ENCODE data around the gene CDH4. TPM values are rescaled to one million over a fixed set of nuclear protein-coding genes. Genes with fewer than 3 reads are reported as not detected.

Gene CDH4
- total and polyA plus RNA-seq, 2 of the 13 experiments (the other 11 are each of a cell fraction or from before 2014, with no cell fraction given): not detected

DNA sequence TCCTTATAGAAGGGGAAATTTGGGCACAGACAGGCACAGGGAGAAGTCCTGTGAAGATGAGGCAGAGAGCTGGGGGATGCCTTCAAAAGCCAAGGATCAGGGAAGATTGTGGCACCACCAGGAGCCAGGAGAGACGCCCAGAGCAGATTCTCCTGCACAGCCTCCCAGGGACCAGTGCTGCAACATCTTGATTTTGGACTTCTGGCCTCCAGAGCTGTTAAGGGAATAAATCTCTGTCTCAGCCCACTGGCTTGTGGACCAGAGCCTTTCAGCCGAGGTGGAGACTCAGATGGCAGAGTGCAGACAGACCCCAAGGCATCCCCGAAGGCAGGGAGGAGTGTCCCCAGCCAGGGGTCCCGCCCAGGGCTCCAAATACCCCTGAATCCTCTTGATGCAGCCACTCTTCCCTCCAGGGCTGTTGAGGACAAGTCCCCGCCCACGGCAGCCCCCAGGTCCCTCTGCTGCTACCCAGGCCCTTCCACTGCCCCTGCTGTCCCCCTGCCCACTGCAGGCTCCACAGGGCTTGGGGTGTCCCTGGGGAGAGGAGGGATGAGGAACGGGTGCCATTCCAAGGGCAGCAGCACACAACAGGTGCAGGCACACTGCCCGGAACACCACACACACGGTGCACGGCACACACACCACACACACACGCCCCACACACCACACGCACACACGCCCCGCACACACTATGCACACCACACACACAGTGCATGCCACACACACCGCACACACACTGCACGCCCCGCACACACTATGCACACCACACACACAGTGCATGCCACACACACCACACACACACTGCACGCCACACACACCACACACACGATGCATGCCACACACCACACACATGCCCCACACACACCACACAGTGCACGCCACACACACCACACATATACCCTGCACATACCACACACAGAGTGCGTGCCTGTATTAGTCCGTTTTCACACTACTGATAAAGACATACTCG, 502.2 kb downstream of the CDH4 start:
- ChIA-PET POLR2A (no interaction called here), CTCF (ENCODE audit: low intra/inter-chr PET ratio, low total read pairs) (no interaction called here)
- peaks cover 13 to 52% of the 10 kb centered on the region in 2 experiments for H3K27me3 ChIP-seq (ENCODE audit: control insufficient read depth in 1 of 2, insufficient read depth in 2 of 2, low read length in 2 of 2)
- no peaks in the 10 kb centered on the region for H3K36me3 ChIP-seq (replicated peaks in 1 of 2; ENCODE audit: control insufficient read depth in 1 of 2, insufficient read depth in 2 of 2, low read length in 2 of 2)
- H2AFZ ChIP-seq (ENCODE audit: low read length): no peak overlapping the region
- H3K4me3 ChIP-seq (replicated peaks in 1 of 3; ENCODE audit: insufficient read depth in 1 of 3, low read depth in 2 of 3, low read length in 3 of 3): no peak overlapping the region
- intact Hi-C loops (cut with micrococcal nuclease; ENCODE audit: unreplicated experiment) (no loop called here), in situ Hi-C loops (cut with HindIII; ENCODE audit: extremely low pct_ligation_motif_present, low pct_unique_long_range_greater_than_20kb) (no loop called here)
- H3K9me3 ChIP-seq (ENCODE audit: low read length): peaks cover 16% of the 10 kb centered on the region
- no peaks in the 10 kb centered on the region for H4K20me1 ChIP-seq (ENCODE audit: insufficient read depth, low read length)
- H3K4me1 ChIP-seq (ENCODE audit: insufficient read depth, low read length): no peaks in the 10 kb centered on the region
- ATAC-seq (no peak; the same call in 2 of the 3 replicates), FAIRE-seq (no peak), DNase-seq (ENCODE audit: low spot score) (no peak)
- no TSS peak for BruUV-seq (replicated peaks)
- H3K79me2 ChIP-seq (ENCODE audit: insufficient read depth, low read length): no peaks in the 10 kb centered on the region
- no peak overlapping the region for H3K27ac ChIP-seq (ENCODE audit: extremely low read length, insufficient read depth, low read length)
- no peak overlapping the region for H3K9ac ChIP-seq (ENCODE audit: insufficient read depth, low read depth, low read length)
- WGBS (ENCODE audit: low lambda C conversion rate): 25% methylated on average over 23 of the region's 23 CpGs
- peak; percentile 80; the same call in 1 of the 2 replicates for TF ChIP-seq IKZF1 (IDR thresholded peaks at IDR 0.05)
- no peak for TF ChIP-seq RCOR2 (CRISPR knock-in tag; IDR thresholded peaks at IDR 0.05)
- TF ChIP-seq SMYD3 (CRISPR knock-in tag; IDR thresholded peaks at IDR 0.05): no peak
- TF ChIP-seq ZNF792 (CRISPR knock-in tag; IDR thresholded peaks at IDR 0.05): no peak
- TF ChIP-seq, protein P1, sequence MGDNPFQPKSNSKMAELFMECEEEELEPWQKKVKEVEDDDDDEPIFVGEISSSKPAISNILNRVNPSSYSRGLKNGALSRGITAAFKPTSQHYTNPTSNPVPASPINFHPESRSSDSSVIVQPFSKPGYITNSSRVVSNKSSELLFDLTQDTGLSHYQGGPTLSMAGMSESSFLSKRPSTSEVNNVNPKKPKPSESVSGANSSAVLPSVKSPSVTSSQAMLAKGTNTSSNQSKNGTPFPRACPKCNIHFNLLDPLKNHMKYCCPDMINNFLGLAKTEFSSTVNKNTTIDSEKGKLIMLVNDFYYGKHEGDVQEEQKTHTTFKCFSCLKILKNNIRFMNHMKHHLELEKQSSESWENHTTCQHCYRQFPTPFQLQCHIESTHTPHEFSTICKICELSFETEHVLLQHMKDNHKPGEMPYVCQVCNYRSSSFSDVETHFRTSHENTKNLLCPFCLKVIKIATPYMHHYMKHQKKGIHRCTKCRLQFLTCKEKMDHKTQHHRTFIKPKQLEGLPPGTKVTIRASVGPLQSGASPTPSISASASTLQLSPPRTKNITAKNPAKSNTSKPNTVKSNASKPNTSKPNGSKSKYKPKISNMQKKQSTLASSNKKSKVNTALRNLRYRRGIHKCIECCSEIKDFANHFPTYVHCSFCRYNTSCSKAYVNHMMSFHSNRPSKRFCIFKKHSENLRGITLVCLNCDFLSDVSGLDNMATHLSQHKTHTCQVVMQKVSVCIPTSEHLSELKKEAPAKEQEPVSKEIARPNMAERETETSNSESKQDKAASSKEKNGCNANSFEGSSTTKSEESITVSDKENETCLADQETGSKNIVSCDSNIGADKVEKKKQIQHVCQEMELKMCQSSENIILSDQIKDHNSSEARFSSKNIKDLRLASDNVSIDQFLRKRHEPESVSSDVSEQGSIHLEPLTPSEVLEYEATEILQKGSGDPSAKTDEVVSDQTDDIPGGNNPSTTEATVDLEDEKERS (CRISPR knock-in tag; IDR thresholded peaks at IDR 0.05): no peak
- TF ChIP-seq ZNF878 (CRISPR knock-in tag; IDR thresholded peaks at IDR 0.05): no peak
- TF ChIP-seq MXI1 (IDR thresholded peaks at IDR 0.05; ENCODE audit: borderline replicate concordance, low read depth, low read length): 0 out of 3 replicates have a peak, but pooled peaks have one; percentile 11
- TF ChIP-seq ZNF282 (IDR thresholded peaks at IDR 0.05; ENCODE audit: partially characterized antibody): peak; percentile 81
- H3K4me2 ChIP-seq (ENCODE audit: low read depth, low read length): no peak overlapping the region

Data from HepG2 (cell line).